Stimulated activated CD4-positive, alpha-beta T cell treated with anti-CD3 and anti-CD28 coated beads, Interleukin-1b, Interleukin-23, amount 100 ng/mL, for 1 hour (primary cell): ENCODE data around the gene C16orf74.

Experiments used
- DNase-seq, 2 donors: peaks; one replicate each; pipeline ENCODE4 v3.0.0-alpha.2; 2020; ENCODE audit warnings: low read depth in 2 of 2

C16orf74 gene

GRCh38 chr16:85750146-85750826, 610 bp downstream of the C16orf74 start:
- no peak for DNase-seq

- no peak for DNase-seq
Measured at GRCh38 chr16:85749771-85750145, 1.1 kb downstream of the C16orf74 start.

- no peak for DNase-seq
Measured at GRCh38 chr16:85746460-85747215, 4.3 kb downstream of the C16orf74 start.

GRCh38 chr16:85738923-85739715, 11.8 kb downstream of the C16orf74 start:
- DNase-seq, result no peak

GRCh38 chr16:85736921-85737320, 14.0 kb downstream of the C16orf74 start:
- DNase-seq, result no peak

- no peak for DNase-seq
Measured at GRCh38 chr16:85735946-85736345, 14.9 kb downstream of the C16orf74 start.

- DNase-seq, result no peak
Measured at GRCh38 chr16:85735225-85735635, 15.7 kb downstream of the C16orf74 start.

- no peak for DNase-seq
Measured at GRCh38 chr16:85734311-85735017, 16.4 kb downstream of the C16orf74 start.

GRCh38 chr16:85733839-85734170, 17.1 kb downstream of the C16orf74 start:
- DNase-seq, result no peak

GRCh38 chr16:85733155-85733838, 17.6 kb downstream of the C16orf74 start:
- no peak for DNase-seq

GRCh38 chr16:85731179-85731578, 19.7 kb downstream of the C16orf74 start:
- no peak for DNase-seq

- no peak for DNase-seq
Measured at GRCh38 chr16:85730186-85730465, 20.8 kb downstream of the C16orf74 start.

GRCh38 chr16:85729452-85730185, 21.3 kb downstream of the C16orf74 start:
- no peak for DNase-seq

GRCh38 chr16:85728879-85729278, 22.0 kb downstream of the C16orf74 start:
- no peak for DNase-seq

- no peak for DNase-seq
Measured at GRCh38 chr16:85724936-85725335, 26.0 kb downstream of the C16orf74 start.

- DNase-seq, result no peak
Measured at GRCh38 chr16:85724126-85724879, 26.6 kb downstream of the C16orf74 start.

- no peak for DNase-seq
Measured at GRCh38 chr16:85722128-85722893, 28.6 kb downstream of the C16orf74 start.

- DNase-seq, result no peak
Measured at GRCh38 chr16:85720302-85720637, 30.6 kb downstream of the C16orf74 start.

GRCh38 chr16:85719605-85720301, 31.1 kb downstream of the C16orf74 start:
- no peak for DNase-seq
